Astrocyte (in vitro differentiated cells and primary cell): Measurements from ENCODE around the gene LIN9.

ENCODE experiments used
- EZH2 ChIP-seq: IDR thresholded peaks from 2 replicates; pipeline ENCODE4 v1.6.1; 2012; ENCODE audit warnings: mild to moderate bottlenecking, low read length, inconsistent platforms; ENCODE audit not compliant: insufficient read depth
- TF ChIP-seq, protein P1 (sequence below): IDR thresholded peaks from 2 replicates; pipeline ENCODE4 v1.5.1; 2011; ENCODE audit warnings: low read depth, mild to moderate bottlenecking, inconsistent platforms, low read length, moderate library complexity; ENCODE audit not compliant: insufficient read depth

DNA sequence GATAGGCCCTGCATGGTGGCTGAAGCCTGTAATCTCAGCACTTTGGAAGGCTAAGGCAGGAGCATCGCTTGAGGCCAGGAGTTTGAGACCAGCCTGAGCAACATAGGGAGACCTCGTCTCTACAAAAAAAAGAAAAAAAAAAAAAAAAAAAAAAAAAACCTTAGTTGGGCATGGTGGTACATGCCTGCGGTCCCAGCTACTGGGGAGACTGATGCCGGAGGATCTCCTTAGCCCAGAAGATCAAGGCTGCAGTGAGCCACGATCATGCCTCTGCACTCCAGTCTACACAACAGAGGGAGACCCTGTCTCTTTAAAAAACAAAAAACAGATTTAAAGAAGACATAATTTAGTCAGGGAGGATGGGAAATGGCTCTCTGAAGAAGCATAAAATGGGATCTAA, 3.8 kb downstream of the LIN9 start:
- TF ChIP-seq, protein P1, sequence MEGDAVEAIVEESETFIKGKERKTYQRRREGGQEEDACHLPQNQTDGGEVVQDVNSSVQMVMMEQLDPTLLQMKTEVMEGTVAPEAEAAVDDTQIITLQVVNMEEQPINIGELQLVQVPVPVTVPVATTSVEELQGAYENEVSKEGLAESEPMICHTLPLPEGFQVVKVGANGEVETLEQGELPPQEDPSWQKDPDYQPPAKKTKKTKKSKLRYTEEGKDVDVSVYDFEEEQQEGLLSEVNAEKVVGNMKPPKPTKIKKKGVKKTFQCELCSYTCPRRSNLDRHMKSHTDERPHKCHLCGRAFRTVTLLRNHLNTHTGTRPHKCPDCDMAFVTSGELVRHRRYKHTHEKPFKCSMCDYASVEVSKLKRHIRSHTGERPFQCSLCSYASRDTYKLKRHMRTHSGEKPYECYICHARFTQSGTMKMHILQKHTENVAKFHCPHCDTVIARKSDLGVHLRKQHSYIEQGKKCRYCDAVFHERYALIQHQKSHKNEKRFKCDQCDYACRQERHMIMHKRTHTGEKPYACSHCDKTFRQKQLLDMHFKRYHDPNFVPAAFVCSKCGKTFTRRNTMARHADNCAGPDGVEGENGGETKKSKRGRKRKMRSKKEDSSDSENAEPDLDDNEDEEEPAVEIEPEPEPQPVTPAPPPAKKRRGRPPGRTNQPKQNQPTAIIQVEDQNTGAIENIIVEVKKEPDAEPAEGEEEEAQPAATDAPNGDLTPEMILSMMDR = no peak
- no peak for TF ChIP-seq EZH2
